ENCODE results near the gene P2RY8. TPM values are rescaled to one million over a fixed set of nuclear protein-coding genes. Genes with fewer than 3 reads are reported as not detected.

P2RY8 gene
- total and polyA plus RNA-seq, 10 of the 15 experiments (the other 5 are each of a cell fraction or from before 2014, with no cell fraction given): 2.0 to 64.4 (median 36.5) TPM

DNA sequence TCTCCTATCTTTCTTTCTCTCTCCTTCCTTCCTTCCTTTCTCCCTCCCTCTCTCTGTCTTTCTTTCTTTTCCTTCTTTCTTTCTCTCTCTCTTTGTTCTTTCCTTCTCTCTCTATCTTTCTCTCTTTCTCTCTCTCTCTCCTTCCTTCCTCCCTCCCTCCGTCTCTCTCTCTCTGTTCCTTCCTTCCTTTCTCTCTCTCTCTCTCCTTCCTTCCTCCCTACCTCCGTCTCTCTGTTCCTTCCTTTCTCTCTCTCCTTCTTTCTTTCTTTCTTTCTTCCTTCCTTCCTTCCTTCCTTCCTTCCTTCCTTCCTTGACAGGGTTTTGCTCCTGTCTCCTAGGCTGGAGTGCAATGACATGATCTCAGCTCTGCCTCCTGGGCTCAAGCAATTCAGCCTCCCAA, 24.2 kb upstream of the P2RY8 start (continued):
- TF ChIP-seq, protein P1, sequence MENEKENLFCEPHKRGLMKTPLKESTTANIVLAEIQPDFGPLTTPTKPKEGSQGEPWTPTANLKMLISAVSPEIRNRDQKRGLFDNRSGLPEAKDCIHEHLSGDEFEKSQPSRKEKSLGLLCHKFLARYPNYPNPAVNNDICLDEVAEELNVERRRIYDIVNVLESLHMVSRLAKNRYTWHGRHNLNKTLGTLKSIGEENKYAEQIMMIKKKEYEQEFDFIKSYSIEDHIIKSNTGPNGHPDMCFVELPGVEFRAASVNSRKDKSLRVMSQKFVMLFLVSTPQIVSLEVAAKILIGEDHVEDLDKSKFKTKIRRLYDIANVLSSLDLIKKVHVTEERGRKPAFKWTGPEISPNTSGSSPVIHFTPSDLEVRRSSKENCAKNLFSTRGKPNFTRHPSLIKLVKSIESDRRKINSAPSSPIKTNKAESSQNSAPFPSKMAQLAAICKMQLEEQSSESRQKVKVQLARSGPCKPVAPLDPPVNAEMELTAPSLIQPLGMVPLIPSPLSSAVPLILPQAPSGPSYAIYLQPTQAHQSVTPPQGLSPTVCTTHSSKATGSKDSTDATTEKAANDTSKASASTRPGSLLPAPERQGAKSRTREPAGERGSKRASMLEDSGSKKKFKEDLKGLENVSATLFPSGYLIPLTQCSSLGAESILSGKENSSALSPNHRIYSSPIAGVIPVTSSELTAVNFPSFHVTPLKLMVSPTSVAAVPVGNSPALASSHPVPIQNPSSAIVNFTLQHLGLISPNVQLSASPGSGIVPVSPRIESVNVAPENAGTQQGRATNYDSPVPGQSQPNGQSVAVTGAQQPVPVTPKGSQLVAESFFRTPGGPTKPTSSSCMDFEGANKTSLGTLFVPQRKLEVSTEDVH (IDR thresholded peaks at IDR 0.05; ENCODE audit: low read depth, partially characterized antibody): no peak

DNA sequence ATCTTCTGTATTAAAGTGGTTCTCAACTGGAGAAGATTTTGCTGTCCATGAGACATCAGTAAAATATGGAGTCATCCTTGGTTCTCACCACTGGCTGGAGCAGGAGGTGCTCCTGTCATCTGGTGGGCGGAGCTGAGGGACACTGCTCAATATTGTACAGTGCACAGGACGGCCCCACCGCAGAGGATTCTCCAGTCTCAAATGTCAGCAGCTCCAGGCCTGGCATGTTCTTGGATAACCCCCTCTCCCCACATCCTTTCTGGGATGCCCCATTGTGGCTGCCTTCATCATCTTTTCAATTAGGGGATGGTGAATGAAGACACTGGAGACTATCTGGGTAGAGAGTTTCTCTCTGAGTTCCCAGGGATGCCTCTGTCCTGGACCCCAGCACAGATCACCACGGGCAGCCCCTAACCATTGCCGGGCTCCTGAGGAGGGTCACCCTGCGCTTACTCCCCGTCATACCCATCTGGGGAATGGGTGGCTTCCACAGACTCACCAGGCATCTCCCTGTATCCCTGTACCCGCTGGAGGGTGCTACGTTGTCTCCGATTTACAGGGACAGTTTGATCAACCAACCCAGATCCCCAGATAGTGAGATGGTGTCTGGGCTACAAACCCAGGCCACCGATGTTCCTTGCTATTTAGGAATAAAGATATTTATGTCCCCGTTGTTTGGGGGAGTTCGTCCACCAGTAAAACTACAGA, 21.9 kb upstream of the P2RY8 start:
- Histone ChIP-seq H3K4me1 (ENCODE audit: control insufficient read depth, insufficient read depth, low read length) (peaks cover 7% of the 10 kb centered on the region), H3K9me3 (replicated peaks; ENCODE audit: control insufficient read depth, insufficient read depth, low read length) (peaks cover 3% of the 10 kb centered on the region; the same call in 1 of the 3 replicates), H3K27ac (ENCODE audit: control insufficient read depth, insufficient read depth) (no peak overlapping the region), H3K79me2 (ENCODE audit: control insufficient read depth, insufficient read depth, low read length) (no peaks in the 10 kb centered on the region), H4K20me1 (ENCODE audit: control insufficient read depth, insufficient read depth) (no peaks in the 10 kb centered on the region), H3K36me3 (ENCODE audit: control insufficient read depth in 2 of 2, insufficient read depth in 2 of 2, low read length in 1 of 2) (no peaks in the 10 kb centered on the region), H2AFZ (ENCODE audit: control insufficient read depth, low read depth, low read length) (no peak overlapping the region), H3K27me3 (replicated peaks in 1 of 2; ENCODE audit: control insufficient read depth in 2 of 2, insufficient read depth in 2 of 2, low read length in 1 of 2) (no peaks in the 10 kb centered on the region; a peak in 1 of 4 replicates), H3K4me2 (ENCODE audit: control insufficient read depth, insufficient read depth) (no peak overlapping the region), H3K4me3 (no peak overlapping the region), H3K9ac (ENCODE audit: control insufficient read depth, insufficient read depth, low read length) (no peak overlapping the region)
- POLR2A ChIA-PET: no interaction called here
- SMC1A ChIA-PET (ENCODE audit: uncharacterized antibody, unreplicated experiment): no interaction called here
- no TSS peak for BruUV-seq (replicated peaks)
- in situ Hi-C loops (cut with MboI) (no loop called here), intact Hi-C loops (cut with micrococcal nuclease; ENCODE audit: unreplicated experiment) (no loop called here)
- 59% methylated on average over 13 of the region's 13 CpGs for WGBS (ENCODE audit: insufficient coverage, insufficient replicate concordance, low lambda C conversion rate, missing lambda C conversion rate)
- CTCF ChIA-PET: no interaction called here
- no peak for ATAC-seq
- no peak for TF ChIP-seq MTA2 (IDR thresholded peaks at IDR 0.05; ENCODE audit: low read depth)
- no peak for TF ChIP-seq ZNF622 (IDR thresholded peaks at IDR 0.05)
- no peak for TF ChIP-seq ZNF24 (IDR thresholded peaks at IDR 0.05)
- no peak for TF ChIP-seq RELA (IDR thresholded peaks at IDR 0.05; ENCODE audit: borderline replicate concordance, partially characterized antibody)
- no peak for TF ChIP-seq CREM (IDR thresholded peaks at IDR 0.05; ENCODE audit: low read depth)
- TF ChIP-seq, protein P2, sequence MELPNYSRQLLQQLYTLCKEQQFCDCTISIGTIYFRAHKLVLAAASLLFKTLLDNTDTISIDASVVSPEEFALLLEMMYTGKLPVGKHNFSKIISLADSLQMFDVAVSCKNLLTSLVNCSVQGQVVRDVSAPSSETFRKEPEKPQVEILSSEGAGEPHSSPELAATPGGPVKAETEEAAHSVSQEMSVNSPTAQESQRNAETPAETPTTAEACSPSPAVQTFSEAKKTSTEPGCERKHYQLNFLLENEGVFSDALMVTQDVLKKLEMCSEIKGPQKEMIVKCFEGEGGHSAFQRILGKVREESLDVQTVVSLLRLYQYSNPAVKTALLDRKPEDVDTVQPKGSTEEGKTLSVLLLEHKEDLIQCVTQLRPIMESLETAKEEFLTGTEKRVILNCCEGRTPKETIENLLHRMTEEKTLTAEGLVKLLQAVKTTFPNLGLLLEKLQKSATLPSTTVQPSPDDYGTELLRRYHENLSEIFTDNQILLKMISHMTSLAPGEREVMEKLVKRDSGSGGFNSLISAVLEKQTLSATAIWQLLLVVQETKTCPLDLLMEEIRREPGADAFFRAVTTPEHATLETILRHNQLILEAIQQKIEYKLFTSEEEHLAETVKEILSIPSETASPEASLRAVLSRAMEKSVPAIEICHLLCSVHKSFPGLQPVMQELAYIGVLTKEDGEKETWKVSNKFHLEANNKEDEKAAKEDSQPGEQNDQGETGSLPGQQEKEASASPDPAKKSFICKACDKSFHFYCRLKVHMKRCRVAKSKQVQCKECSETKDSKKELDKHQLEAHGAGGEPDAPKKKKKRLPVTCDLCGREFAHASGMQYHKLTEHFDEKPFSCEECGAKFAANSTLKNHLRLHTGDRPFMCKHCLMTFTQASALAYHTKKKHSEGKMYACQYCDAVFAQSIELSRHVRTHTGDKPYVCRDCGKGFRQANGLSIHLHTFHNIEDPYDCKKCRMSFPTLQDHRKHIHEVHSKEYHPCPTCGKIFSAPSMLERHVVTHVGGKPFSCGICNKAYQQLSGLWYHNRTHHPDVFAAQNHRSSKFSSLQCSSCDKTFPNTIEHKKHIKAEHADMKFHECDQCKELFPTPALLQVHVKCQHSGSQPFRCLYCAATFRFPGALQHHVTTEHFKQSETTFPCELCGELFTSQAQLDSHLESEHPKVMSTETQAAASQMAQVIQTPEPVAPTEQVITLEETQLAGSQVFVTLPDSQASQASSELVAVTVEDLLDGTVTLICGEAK (IDR thresholded peaks at IDR 0.05; ENCODE audit: borderline replicate concordance): no peak
- TF ChIP-seq, protein P3, sequence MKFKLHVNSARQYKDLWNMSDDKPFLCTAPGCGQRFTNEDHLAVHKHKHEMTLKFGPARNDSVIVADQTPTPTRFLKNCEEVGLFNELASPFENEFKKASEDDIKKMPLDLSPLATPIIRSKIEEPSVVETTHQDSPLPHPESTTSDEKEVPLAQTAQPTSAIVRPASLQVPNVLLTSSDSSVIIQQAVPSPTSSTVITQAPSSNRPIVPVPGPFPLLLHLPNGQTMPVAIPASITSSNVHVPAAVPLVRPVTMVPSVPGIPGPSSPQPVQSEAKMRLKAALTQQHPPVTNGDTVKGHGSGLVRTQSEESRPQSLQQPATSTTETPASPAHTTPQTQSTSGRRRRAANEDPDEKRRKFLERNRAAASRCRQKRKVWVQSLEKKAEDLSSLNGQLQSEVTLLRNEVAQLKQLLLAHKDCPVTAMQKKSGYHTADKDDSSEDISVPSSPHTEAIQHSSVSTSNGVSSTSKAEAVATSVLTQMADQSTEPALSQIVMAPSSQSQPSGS (IDR thresholded peaks at IDR 0.05; ENCODE audit: low read length): no peak
- TF ChIP-seq SIN3A (IDR thresholded peaks at IDR 0.05; ENCODE audit: low read depth, low read length): no peak
- TF ChIP-seq TBL1XR1 (IDR thresholded peaks at IDR 0.05; ENCODE audit: low read depth, low read length): no peak
- no peak for TF ChIP-seq GABPA (IDR thresholded peaks at IDR 0.05; ENCODE audit: low read depth)
- TF ChIP-seq ZNF384 (IDR thresholded peaks at IDR 0.05; ENCODE audit: borderline replicate concordance, low read depth, low read length): no peak
- no peak for TF ChIP-seq JUND (IDR thresholded peaks at IDR 0.05; ENCODE audit: low read depth, low read length)
- no peak for TF ChIP-seq NFYB (IDR thresholded peaks at IDR 0.05; ENCODE audit: insufficient read depth, low read depth, low read length)
- TF ChIP-seq RAD51 (IDR thresholded peaks at IDR 0.05): no peak
- DNase-seq (ENCODE audit: low read depth, low spot score): no peak
- no peak for FAIRE-seq
- RAD21 ChIA-PET (ENCODE audit: unreplicated experiment): no interaction called here
